22Rv1 (cell line): ENCODE data around the gene WDR64.
"Not testable (repeated sequence)": the region's sequence is repeated elsewhere in the genome, so short reads cannot be mapped to it uniquely, and the experiment has no call there.

Source experiments
- H3K27ac ChIP-seq: fragments of 450-650 bp; 2 replicates; pipeline ENCODE4 v1.5.1; 2017
- CTCF ChIP-seq: fragments of 450-650 bp; IDR thresholded peaks from 2 replicates; pipeline ENCODE4 v1.5.1; 2017; ENCODE audit warnings: mild to moderate bottlenecking
- ZFX ChIP-seq: fragments of 450-650 bp; IDR thresholded peaks from 2 replicates; pipeline ENCODE4 v1.6.1; 2017; ENCODE audit warnings: antibody characterized with exemption, borderline replicate concordance

WDR64 gene

GRCh38 chr1:241724741-241725356, 72.8 kb downstream of the WDR64 start:
- TF ChIP-seq ZFX (no peak), CTCF (no peak)
- no peak overlapping the region for H3K27ac ChIP-seq

GRCh38 chr1:241730031-241730430, 78.0 kb downstream of the WDR64 start:
- TF ChIP-seq CTCF: no peak
- TF ChIP-seq ZFX: no peak
- no peak overlapping the region for H3K27ac ChIP-seq

- H3K27ac ChIP-seq: no peak overlapping the region
- TF ChIP-seq ZFX (no peak), CTCF (no peak)
Measured at GRCh38 chr1:241733899-241734298, 81.8 kb downstream of the WDR64 start.

- TF ChIP-seq CTCF: no peak
- TF ChIP-seq ZFX: no peak
Measured at GRCh38 chr1:241734533-241734932, 82.5 kb downstream of the WDR64 start.

GRCh38 chr1:241735493-241735926, 83.4 kb downstream of the WDR64 start:
- H3K27ac ChIP-seq: not testable (repeated sequence)

More at GRCh38 chr1:241734533-241734932, 82.5 kb downstream of the WDR64 start:
- H3K27ac ChIP-seq: no peak overlapping the region

- H3K27ac ChIP-seq: no peak overlapping the region
- TF ChIP-seq CTCF (no peak), ZFX (no peak)
Measured at GRCh38 chr1:241736387-241736786, 84.3 kb downstream of the WDR64 start.

- TF ChIP-seq ZFX (no peak), CTCF (no peak)
- no peak overlapping the region for H3K27ac ChIP-seq
Measured at GRCh38 chr1:241738284-241739078, 86.4 kb downstream of the WDR64 start.
